Thyroid gland (tissue), 4 donors: ENCODE data around the gene PPP2R2D. TPM values are rescaled to one million over a fixed set of nuclear protein-coding genes. Genes with fewer than 3 reads are reported as not detected.

Experiments
- DNase-seq, 2 donors: peaks; one replicate each; pipeline ENCODE4 v3.0.0-alpha.2; 2019
- H3K27ac ChIP-seq, 3 donors: fragments of 200-600 bp; sonication (generic); 1 replicate in 2 of 3; 2 replicates in 1 of 3; pipeline ENCODE4 v1.5.1; 2016 to 2019; ENCODE audit warnings: mild to moderate bottlenecking in 1 of 3, moderate library complexity in 1 of 3
- H3K27me3 ChIP-seq: fragments of 200-600 bp; sonication (generic); one replicate; pipeline ENCODE4 v1.5.1; 2019
- H3K36me3 ChIP-seq, 2 donors: fragments of 200-600 bp; sonication (generic); one replicate each; pipeline ENCODE4 v1.5.1; 2016 to 2019
- H3K4me1 ChIP-seq, 2 donors: fragments of 200-600 bp; sonication (generic); one replicate each; pipeline ENCODE4 v1.5.1; 2017 to 2019
- H3K4me3 ChIP-seq, 3 donors: fragments of 200-600 bp; sonication (generic); replicated peaks in 1 of 3; 1 replicate in 2 of 3; 2 replicates in 1 of 3; pipeline ENCODE4 v1.5.1; 2016; ENCODE audit warnings: mild to moderate bottlenecking in 1 of 3
- H3K9me3 ChIP-seq: fragments of 200-600 bp; sonication (generic); one replicate; pipeline ENCODE4 v1.5.1; 2017
- CTCF ChIP-seq, 6 experiments: fragments of 200-600 bp in 3 of 6; fragments of 450-650 bp in 3 of 6; sonication (generic) in 3 of 6; IDR thresholded peaks; one replicate each; pipeline ENCODE4 v1.5.1; 2016 to 2019; ENCODE audit warnings: antibody characterized with exemption in 6 of 6, mild to moderate bottlenecking in 2 of 6, inconsistent platforms in 1 of 6, moderate library complexity in 1 of 6
- POLR2A ChIP-seq, 2 donors: fragments of 450-650 bp; IDR thresholded peaks; one replicate each; pipeline ENCODE4 v1.6.1; 2017; ENCODE audit warnings: antibody characterized with exemption in 2 of 2, mild to moderate bottlenecking in 2 of 2, moderate library complexity in 1 of 2
- WGBS, 2 donors: methylation state at CpG; one replicate each; pipeline ENCODE4 v1.1.5; 2017; 5-methylcytosine and 5-hydroxymethylcytosine counted together
- intact Hi-C: fragments of 100-400 bp; cut with DNase I; formaldehyde crosslinking; loops from one replicate; pipeline ENCODE4 v1.15.1; 2023
- total RNA-seq, 4 donors: library from RNA; depleted of rRNA; stranded (reverse); fragments of >200 nt; gene quantifications; one replicate each; pipeline ENCODE4 v1.2.3, GENCODE V29; 2016

PPP2R2D gene
- total RNA-seq, 4 donors from 2014 or later: 32.3 to 38.7 (median 33.9) TPM

DNA sequence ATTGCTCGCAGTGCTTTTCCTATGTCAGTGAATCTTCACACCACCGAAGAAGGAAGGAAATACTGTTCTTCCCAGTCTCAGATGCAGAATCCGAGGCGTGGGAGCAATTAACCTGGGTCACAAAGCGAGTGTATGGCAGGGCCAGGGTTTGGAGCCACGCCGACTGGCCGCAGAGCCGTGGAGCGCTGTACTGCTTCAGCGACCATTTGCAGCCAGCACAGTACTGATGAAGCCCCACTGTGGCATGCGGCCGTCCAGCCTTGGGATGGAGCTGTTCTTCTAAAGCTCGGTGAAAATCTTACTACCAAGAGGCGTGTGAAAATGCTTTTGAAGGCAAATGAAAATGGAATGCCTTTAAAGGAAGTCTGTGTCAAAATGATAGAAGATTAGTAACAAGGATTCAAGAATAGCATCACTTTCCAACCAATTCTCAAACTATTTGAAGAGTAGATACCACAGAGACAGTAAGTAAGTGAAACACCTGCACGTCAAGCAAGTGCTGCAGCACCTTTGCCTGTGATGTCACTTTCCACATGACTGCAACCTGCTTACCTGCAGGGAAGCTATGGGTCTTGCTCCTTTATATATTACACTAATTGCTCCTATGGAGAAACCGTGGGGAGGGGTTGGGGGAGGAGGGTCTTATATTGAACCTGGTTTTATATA lies 4.9 kb downstream of the PPP2R2D start:
- DNase-seq: no peak
- Histone ChIP-seq H3K36me3 (no peaks in the 10 kb centered on the region), H3K4me3 (no peak overlapping the region), H3K27me3 (no peaks in the 10 kb centered on the region), H3K4me1 (peaks cover 46 to 54% of the 10 kb centered on the region in 2 donors), H3K9me3 (no peaks in the 10 kb centered on the region), H3K27ac (no peak overlapping the region)
- TF ChIP-seq CTCF (IDR thresholded peaks at IDR 0.05) (no peak), POLR2A (IDR thresholded peaks at IDR 0.05) (no peak)
- intact Hi-C loops: no loop called here
- 88 to 89% methylated on average over 17 of the region's 17 CpGs for WGBS, 2 donors

DNA sequence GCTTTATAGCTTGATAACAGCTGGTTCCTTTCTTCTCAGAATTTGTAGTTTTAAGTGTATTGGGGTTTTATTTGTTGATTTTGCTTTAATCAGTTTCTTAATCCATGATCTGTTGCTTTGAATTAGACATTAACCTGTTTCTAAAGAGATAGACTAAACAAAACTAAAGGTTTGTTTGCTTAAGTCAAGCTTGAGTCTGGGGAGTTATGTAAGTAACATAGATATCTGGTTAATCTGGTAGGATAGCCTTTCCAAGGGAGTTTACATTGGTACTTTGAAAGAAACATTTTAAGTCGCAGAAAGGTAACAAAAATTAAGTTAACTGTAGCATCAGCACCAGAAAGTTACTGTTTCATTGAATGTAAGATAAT lies 5.4 kb downstream of the PPP2R2D start:
- no peak for DNase-seq
- 59 to 60% methylated on average over 1 of the region's 1 CpG for WGBS, 2 donors
- no peak overlapping the region for H3K4me3 ChIP-seq
- no peak for TF ChIP-seq POLR2A (IDR thresholded peaks at IDR 0.05)
- no peaks in the 10 kb centered on the region for H3K9me3 ChIP-seq
- intact Hi-C loops: no loop called here
- H3K27ac ChIP-seq: no peak overlapping the region
- H3K36me3 ChIP-seq: no peaks in the 10 kb centered on the region
- H3K27me3 ChIP-seq: no peaks in the 10 kb centered on the region
- peaks cover 46 to 54% of the 10 kb centered on the region in 2 donors for H3K4me1 ChIP-seq

- Histone ChIP-seq H3K27me3 (no peaks in the 10 kb centered on the region), H3K27ac (no peak overlapping the region), H3K4me1 (peaks cover 41 to 56% of the 10 kb centered on the region in 2 donors), H3K9me3 (no peaks in the 10 kb centered on the region), H3K4me3 (no peak overlapping the region), H3K36me3 (no peaks in the 10 kb centered on the region)
- intact Hi-C loops: no loop called here
- 91 to 98% methylated on average over 8 of the region's 8 CpGs for WGBS, 2 donors
- no peak for TF ChIP-seq CTCF (IDR thresholded peaks at IDR 0.05)
- no peak for TF ChIP-seq POLR2A (IDR thresholded peaks at IDR 0.05)
- no peak for DNase-seq
Measured at GRCh38 chr10:131907679-131908078, 6.9 kb downstream of the PPP2R2D start.

DNA sequence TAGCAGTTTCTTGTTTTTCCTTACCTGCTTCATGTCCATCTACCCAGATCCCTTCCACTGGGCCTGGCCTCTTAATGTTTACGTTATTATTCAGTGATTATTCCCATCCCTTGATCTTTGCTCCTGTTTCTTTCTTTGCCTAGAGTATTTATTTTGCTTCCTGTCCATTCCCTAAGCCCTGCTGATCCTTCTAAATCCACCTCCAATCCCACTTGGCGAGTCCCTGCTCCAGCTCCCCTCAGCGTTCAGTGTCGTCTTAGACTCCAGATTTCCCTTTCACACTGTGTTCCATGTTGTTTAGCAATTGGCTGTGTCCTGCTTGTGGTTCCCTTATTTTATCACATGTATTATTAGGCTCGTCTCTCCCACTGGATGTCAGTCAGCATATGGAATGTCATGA lies 7.3 kb downstream of the PPP2R2D start:
- Histone ChIP-seq H3K4me1 (peaks cover 36 to 51% of the 10 kb centered on the region in 2 donors), H3K27ac (no peak overlapping the region), H3K36me3 (no peaks in the 10 kb centered on the region), H3K4me3 (no peak overlapping the region), H3K9me3 (no peaks in the 10 kb centered on the region), H3K27me3 (no peaks in the 10 kb centered on the region)
- no peak for DNase-seq
- intact Hi-C loops: no loop called here
- TF ChIP-seq CTCF (IDR thresholded peaks at IDR 0.05): no peak
- TF ChIP-seq POLR2A (IDR thresholded peaks at IDR 0.05): no peak
- 84 to 91% methylated on average over 5 of the region's 5 CpGs for WGBS, 2 donors

GRCh38 chr10:131909014-131909808 lies 8.4 kb downstream of the PPP2R2D start:
- intact Hi-C loops: no loop called here
- Histone ChIP-seq H3K4me3 (no peak overlapping the region), H3K4me1 (peaks cover 33 to 45% of the 10 kb centered on the region in 2 donors), H3K27ac (no peak overlapping the region), H3K36me3 (no peaks in the 10 kb centered on the region), H3K27me3 (no peaks in the 10 kb centered on the region), H3K9me3 (no peaks in the 10 kb centered on the region)
- 82 to 83% methylated on average over 8 of the region's 8 CpGs for WGBS, 2 donors
- no peak for TF ChIP-seq CTCF (IDR thresholded peaks at IDR 0.05)
- TF ChIP-seq POLR2A (IDR thresholded peaks at IDR 0.05): no peak
- DNase-seq: no peak
